ENCODE measurements around the gene HIP1R. TPM values are rescaled to one million over a fixed set of nuclear protein-coding genes. Genes with fewer than 3 reads are reported as not detected.

HIP1R gene
- total and polyA plus RNA-seq, 2 of the 8 experiments (the other 6 are each of a cell fraction or from before 2014, with no cell fraction given) = 11.2 to 14.5 TPM

GRCh38 chr12:122827258-122827657, 8.0 kb upstream of the HIP1R start:
- H3K9ac ChIP-seq (replicated peaks in 1 of 4; ENCODE audit: extremely low read depth in 1 of 4, low read depth in 3 of 4, low read length in 3 of 4) = no peak overlapping the region
- no peak overlapping the region for H2BK120ac ChIP-seq (replicated peaks; ENCODE audit: low read depth, low read length)
- no peak overlapping the region for H2BK20ac ChIP-seq (ENCODE audit: low read length)
- WGBS, 2 experiments (ENCODE audit: extremely low coverage in 1 of 2, insufficient coverage in 1 of 2, insufficient read length in 1 of 2, insufficient replicate concordance in 2 of 2, low coverage in 1 of 2, low lambda C conversion rate in 2 of 2, missing lambda C conversion rate in 1 of 2) = 65% methylated on average over 5 of the region's 5 CpGs; no CpG with 5 or more reads in 1 of the 2 experiments
- H3K14ac ChIP-seq (ENCODE audit: insufficient read length) = no peak overlapping the region
- no peaks in the 10 kb centered on the region for H3K4me1 ChIP-seq (replicated peaks in 1 of 4; ENCODE audit: control insufficient read depth in 3 of 4, insufficient read depth in 4 of 4, low read length in 3 of 4)
- ChIA-PET POLR2A (ENCODE audit: partially characterized antibody) (interaction anchor here (0.7 to 0.9 kb wide), 2 partner anchors 9 to 50 kb away, joined by 3 read pairs; no protein-coding TSS in a partner anchor), CTCF (ENCODE audit: partially characterized antibody) (interaction anchor here (0.8 to 5.4 kb wide), 2 partner anchors 9 to 33 kb away, joined by 3 to 28 read pairs; no protein-coding TSS in a partner anchor)
- H3K79me1 ChIP-seq (ENCODE audit: low read depth, low read length) = no peaks in the 10 kb centered on the region
- H2AFZ ChIP-seq (ENCODE audit: low read length) = no peak overlapping the region
- no peak overlapping the region for H3K4ac ChIP-seq (replicated peaks; ENCODE audit: insufficient read length, low read depth, low read length)
- H4K20me1 ChIP-seq (replicated peaks in 1 of 2; ENCODE audit: control insufficient read depth in 1 of 2, insufficient read depth in 2 of 2, low read length in 2 of 2) = no peaks in the 10 kb centered on the region
- DNase-seq (ENCODE audit: low read depth in 1 of 2, low spot score in 2 of 2) = no peak
- H3K23ac ChIP-seq (ENCODE audit: insufficient read length) = no peak overlapping the region
- no peak overlapping the region for H3K56ac ChIP-seq (replicated peaks; ENCODE audit: insufficient read length, low read depth, low read length)
- H3K36me3 ChIP-seq (ENCODE audit: control insufficient read depth in 2 of 4, insufficient read depth in 4 of 4, low read length in 3 of 4) = no peaks in the 10 kb centered on the region
- H2BK12ac ChIP-seq (ENCODE audit: low read depth, low read length) = no peak overlapping the region
- no peak overlapping the region for H2AK5ac ChIP-seq (ENCODE audit: low read depth, low read length)
- H3K27me3 ChIP-seq (replicated peaks in 1 of 4; ENCODE audit: control insufficient read depth in 3 of 4, extremely low read depth in 1 of 4, insufficient read depth in 3 of 4, low read length in 3 of 4) = no peaks in the 10 kb centered on the region
- no peak overlapping the region for H2BK5ac ChIP-seq (ENCODE audit: low read depth, low read length)
- no peaks in the 10 kb centered on the region for H3K79me2 ChIP-seq (ENCODE audit: control insufficient read depth in 1 of 2, insufficient read depth in 2 of 2, low read length in 2 of 2)
- no peak for FAIRE-seq
- no peak overlapping the region for H3K18ac ChIP-seq (ENCODE audit: extremely low read depth, low read length)
- H4K8ac ChIP-seq (ENCODE audit: extremely low read depth, insufficient read depth, low read length) = no peak overlapping the region
- no peak overlapping the region for H3K4me2 ChIP-seq (ENCODE audit: insufficient read depth in 1 of 2, low read depth in 2 of 2, low read length in 2 of 2)
- no peak overlapping the region for H4K5ac ChIP-seq (ENCODE audit: insufficient read length, low read depth, low read length)
- no peaks in the 10 kb centered on the region for H3K23me2 ChIP-seq (ENCODE audit: low read depth, low read length)
- no peaks in the 10 kb centered on the region for H3K9me3 ChIP-seq (ENCODE audit: insufficient read depth in 2 of 2, low read depth in 1 of 2, low read length in 1 of 2)
- no peak overlapping the region for H3K4me3 ChIP-seq (ENCODE audit: extremely low read depth in 1 of 4, insufficient read depth in 2 of 4, low read depth in 3 of 4, low read length in 4 of 4)
- no peak overlapping the region for H2BK15ac ChIP-seq (ENCODE audit: low read length)
- no peak overlapping the region for H4K91ac ChIP-seq (replicated peaks; ENCODE audit: insufficient read length, low read length)
- no peak overlapping the region for H3K27ac ChIP-seq (ENCODE audit: low read depth, low read length)
- TF ChIP-seq ZNF274 (IDR thresholded peaks at IDR 0.05; ENCODE audit: borderline replicate concordance, extremely low read depth, low read length) (no peak), ATF3 (IDR thresholded peaks at IDR 0.05; ENCODE audit: insufficient read depth, low read depth, low read length) (no peak), E2F6 (IDR thresholded peaks at IDR 0.05) (no peak), FOSL1 (IDR thresholded peaks at IDR 0.05; ENCODE audit: insufficient read depth, low read depth, low read length) (no peak), HDAC2 (IDR thresholded peaks at IDR 0.05; ENCODE audit: borderline replicate concordance in 1 of 2, low read depth in 2 of 2, low read length in 2 of 2) (no peak), CEBPB (IDR thresholded peaks at IDR 0.05; ENCODE audit: low read depth, low read length) (no peak), BCL11A (IDR thresholded peaks at IDR 0.05; ENCODE audit: low read depth in 2 of 2, low read length in 2 of 2) (no peak), TCF12 (IDR thresholded peaks at IDR 0.05; ENCODE audit: low read depth, low read length) (no peak), SIRT6 (IDR thresholded peaks at IDR 0.05; ENCODE audit: low read length) (no peak), PHF8 (conservative IDR thresholded peaks at IDR 0.05; ENCODE audit: low read depth, low read length) (no peak)
